ENCODE data around the gene CPA4.

The CPA4 gene

GRCh38 chr7:130345136-130345535, 52.2 kb downstream of the CPA4 start:
- no peak overlapping the region for H3K27ac ChIP-seq (ENCODE audit: low read depth, low read length)
- peaks cover 19% of the 10 kb centered on the region for H3K4me1 ChIP-seq (ENCODE audit: control insufficient read depth, insufficient read depth, low read length)
- no peak overlapping the region for H3K4me3 ChIP-seq (ENCODE audit: low read depth, low read length)
- no peaks in the 10 kb centered on the region for H3K27me3 ChIP-seq (ENCODE audit: control insufficient read depth, insufficient read depth, low read length)
- H3K36me3 ChIP-seq (ENCODE audit: control insufficient read depth, insufficient read depth, low read length), result no peaks in the 10 kb centered on the region
- H3K9me3 ChIP-seq (ENCODE audit: control insufficient read depth, insufficient read depth, low read length), result no peaks in the 10 kb centered on the region
- H3K9ac ChIP-seq (ENCODE audit: low read depth, low read length), result no peak overlapping the region

- no peaks in the 10 kb centered on the region for H3K9me3 ChIP-seq (ENCODE audit: control insufficient read depth, insufficient read depth, low read length)
- no peak overlapping the region for H3K27ac ChIP-seq (ENCODE audit: low read depth, low read length)
- no peaks in the 10 kb centered on the region for H3K27me3 ChIP-seq (ENCODE audit: control insufficient read depth, insufficient read depth, low read length)
- H3K4me3 ChIP-seq (ENCODE audit: low read depth, low read length), result no peak overlapping the region
- H3K9ac ChIP-seq (ENCODE audit: low read depth, low read length), result no peak overlapping the region
- H3K36me3 ChIP-seq (ENCODE audit: control insufficient read depth, insufficient read depth, low read length), result no peaks in the 10 kb centered on the region
- peaks cover 20% of the 10 kb centered on the region for H3K4me1 ChIP-seq (ENCODE audit: control insufficient read depth, insufficient read depth, low read length)
These were observed 52.8 kb downstream of the CPA4 start for GRCh38 chr7:130345725-130346124.

DNA sequence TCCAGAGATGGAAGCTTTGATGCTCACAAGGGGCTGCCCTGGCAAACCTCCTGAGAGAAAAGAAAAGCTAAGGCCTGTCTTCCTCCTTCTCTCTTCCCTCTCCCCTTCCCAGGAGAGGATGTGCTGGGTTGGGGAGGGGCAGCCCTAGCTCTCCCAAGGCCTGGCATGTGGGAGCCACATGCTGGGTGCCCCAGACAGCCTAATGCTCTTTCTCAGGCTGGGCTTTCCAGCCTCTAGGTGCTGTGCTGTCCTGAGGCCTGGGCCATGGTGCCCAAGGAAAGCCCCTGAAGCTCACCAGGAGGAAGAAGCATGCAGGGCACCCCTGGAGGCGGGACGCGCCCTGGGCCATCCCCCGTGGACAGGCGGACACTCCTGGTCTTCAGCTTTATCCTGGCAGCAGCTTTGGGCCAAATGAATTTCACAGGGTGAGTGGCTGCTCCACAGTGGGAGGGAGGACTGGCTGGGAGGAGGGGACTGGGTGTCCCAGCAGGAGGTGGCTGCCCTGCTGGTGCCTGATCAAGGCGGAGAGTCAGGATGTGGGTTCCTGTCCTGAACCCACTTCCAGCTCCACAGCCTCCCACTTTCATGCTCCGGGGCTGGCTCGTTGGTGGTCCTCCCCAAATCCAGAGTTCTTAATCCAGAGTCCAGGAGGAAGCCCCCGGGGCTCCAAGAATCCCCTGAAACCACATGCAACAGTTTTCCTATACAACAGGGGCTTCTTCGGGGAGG, 53.4 kb downstream of the CPA4 start:
- H3K27me3 ChIP-seq (ENCODE audit: control insufficient read depth, insufficient read depth, low read length), result no peaks in the 10 kb centered on the region

DNA sequence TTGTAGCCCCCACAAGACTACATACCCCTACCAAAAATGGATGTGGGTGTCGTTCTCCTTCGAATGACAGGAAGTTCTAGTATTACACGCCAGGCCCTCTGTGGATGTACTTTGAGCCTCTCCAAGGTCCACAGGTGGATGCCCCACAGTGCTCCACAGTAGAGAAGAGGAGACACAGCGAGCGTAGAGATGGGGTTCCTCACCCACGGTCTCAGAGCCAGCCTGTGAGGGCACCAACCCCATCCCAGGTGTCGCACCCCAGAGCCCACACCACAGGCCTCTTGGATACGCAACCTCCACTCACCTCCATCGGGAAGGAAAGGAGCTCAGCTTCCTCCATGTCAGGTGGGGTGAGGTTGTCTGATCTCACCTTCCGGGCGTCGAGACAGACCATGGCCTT, 54.0 kb downstream of the CPA4 start:
- Histone ChIP-seq H3K27me3 (ENCODE audit: control insufficient read depth, insufficient read depth, low read length) (no peaks in the 10 kb centered on the region), H3K9ac (ENCODE audit: low read depth, low read length) (no peak overlapping the region), H3K4me1 (ENCODE audit: control insufficient read depth, insufficient read depth, low read length) (peaks cover 32% of the 10 kb centered on the region), H3K4me3 (ENCODE audit: low read depth, low read length) (no peak overlapping the region), H3K27ac (ENCODE audit: low read depth, low read length) (no peak overlapping the region), H3K36me3 (ENCODE audit: control insufficient read depth, insufficient read depth, low read length) (no peaks in the 10 kb centered on the region), H3K9me3 (ENCODE audit: control insufficient read depth, insufficient read depth, low read length) (no peaks in the 10 kb centered on the region)

More for the DNA sequence above, 53.4 kb downstream of the CPA4 start:
- Histone ChIP-seq H3K4me3 (ENCODE audit: low read depth, low read length) (no peak overlapping the region), H3K4me1 (ENCODE audit: control insufficient read depth, insufficient read depth, low read length) (peaks cover 26% of the 10 kb centered on the region), H3K27ac (ENCODE audit: low read depth, low read length) (no peak overlapping the region), H3K9ac (ENCODE audit: low read depth, low read length) (no peak overlapping the region), H3K36me3 (ENCODE audit: control insufficient read depth, insufficient read depth, low read length) (no peaks in the 10 kb centered on the region), H3K9me3 (ENCODE audit: control insufficient read depth, insufficient read depth, low read length) (no peaks in the 10 kb centered on the region)

DNA sequence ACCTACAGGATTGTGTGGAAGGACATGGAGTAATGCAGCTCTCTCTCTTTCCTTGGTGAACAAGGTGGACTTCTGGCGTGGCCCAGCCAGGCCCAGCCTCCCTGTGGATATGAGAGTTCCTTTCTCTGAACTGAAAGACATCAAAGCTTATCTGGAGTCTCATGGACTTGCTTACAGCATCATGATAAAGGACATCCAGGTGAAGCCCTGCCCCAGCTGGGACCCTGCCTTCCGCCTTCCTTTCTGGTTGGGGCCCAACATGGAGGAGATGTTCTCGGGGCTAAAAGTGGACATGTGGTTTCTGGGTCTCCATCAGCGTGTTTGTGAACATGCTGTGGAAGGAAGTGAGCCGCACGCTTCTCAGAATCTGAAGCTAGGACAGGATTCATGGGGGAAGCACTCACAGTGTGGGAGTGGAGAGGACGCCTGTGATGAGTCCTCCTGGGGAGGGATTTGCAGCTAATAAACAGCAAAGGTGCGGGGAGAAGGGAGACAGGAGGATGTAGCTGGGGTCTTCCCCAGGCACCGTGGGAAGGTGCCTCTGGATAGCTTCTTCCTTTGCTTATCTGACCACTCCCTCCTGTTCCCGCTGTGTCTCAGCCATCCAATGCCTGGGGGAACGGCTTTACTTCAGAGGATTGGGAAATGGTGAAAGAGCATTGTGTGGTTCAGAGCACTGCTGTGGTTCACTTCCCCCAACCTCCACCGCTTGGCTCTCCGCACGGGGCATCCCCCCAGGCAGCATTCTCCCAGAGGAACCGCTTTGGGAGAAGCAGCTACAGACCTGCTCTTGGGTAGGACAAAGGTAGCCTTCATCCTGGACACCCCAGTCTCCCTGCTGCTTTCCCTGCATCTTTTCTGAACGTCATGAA, 57.2 kb downstream of the CPA4 start:
- H3K27me3 ChIP-seq (ENCODE audit: control insufficient read depth, insufficient read depth, low read length), result no peaks in the 10 kb centered on the region
- peak overlapping the region; percentile 2 for H3K27ac ChIP-seq (ENCODE audit: low read depth, low read length)
- peaks cover 30% of the 10 kb centered on the region for H3K4me1 ChIP-seq (ENCODE audit: control insufficient read depth, insufficient read depth, low read length)
- H3K9me3 ChIP-seq (ENCODE audit: control insufficient read depth, insufficient read depth, low read length), result no peaks in the 10 kb centered on the region
- H3K36me3 ChIP-seq (ENCODE audit: control insufficient read depth, insufficient read depth, low read length), result no peaks in the 10 kb centered on the region
- H3K9ac ChIP-seq (ENCODE audit: low read depth, low read length), result no peak overlapping the region
- no peak overlapping the region for H3K4me3 ChIP-seq (ENCODE audit: low read depth, low read length)

- peak overlapping the region; percentile 19 for H3K27ac ChIP-seq (ENCODE audit: low read depth, low read length)
- no peaks in the 10 kb centered on the region for H3K27me3 ChIP-seq (ENCODE audit: control insufficient read depth, insufficient read depth, low read length)
- no peaks in the 10 kb centered on the region for H3K9me3 ChIP-seq (ENCODE audit: control insufficient read depth, insufficient read depth, low read length)
- 0 out of 2 replicates have a peak overlapping the region, but pooled peaks have one; percentile 12 for H3K9ac ChIP-seq (ENCODE audit: low read depth, low read length)
- H3K4me3 ChIP-seq (ENCODE audit: low read depth, low read length), result no peak overlapping the region
- no peaks in the 10 kb centered on the region for H3K36me3 ChIP-seq (ENCODE audit: control insufficient read depth, insufficient read depth, low read length)
- H3K4me1 ChIP-seq (ENCODE audit: control insufficient read depth, insufficient read depth, low read length), result peaks cover 27% of the 10 kb centered on the region
These were observed 58.2 kb downstream of the CPA4 start for GRCh38 chr7:130350945-130351790.

GRCh38 chr7:130351791-130352090, 58.8 kb downstream of the CPA4 start:
- no peaks in the 10 kb centered on the region for H3K36me3 ChIP-seq (ENCODE audit: control insufficient read depth, insufficient read depth, low read length)
- H3K27me3 ChIP-seq (ENCODE audit: control insufficient read depth, insufficient read depth, low read length), result no peaks in the 10 kb centered on the region
- H3K9ac ChIP-seq (ENCODE audit: low read depth, low read length), result 0 out of 2 replicates have a peak overlapping the region, but pooled peaks have one; percentile 12
- H3K4me1 ChIP-seq (ENCODE audit: control insufficient read depth, insufficient read depth, low read length), result peaks cover 29% of the 10 kb centered on the region
- H3K9me3 ChIP-seq (ENCODE audit: control insufficient read depth, insufficient read depth, low read length), result no peaks in the 10 kb centered on the region
- peak overlapping the region; percentile 19 for H3K27ac ChIP-seq (ENCODE audit: low read depth, low read length)
- no peak overlapping the region for H3K4me3 ChIP-seq (ENCODE audit: low read depth, low read length)

GRCh38 chr7:130352194-130353074, 59.5 kb downstream of the CPA4 start:
- H3K36me3 ChIP-seq (ENCODE audit: control insufficient read depth, insufficient read depth, low read length), result no peaks in the 10 kb centered on the region
- H3K4me1 ChIP-seq (ENCODE audit: control insufficient read depth, insufficient read depth, low read length), result peaks cover 32% of the 10 kb centered on the region
- H3K4me3 ChIP-seq (ENCODE audit: low read depth, low read length), result no peak overlapping the region
- no peaks in the 10 kb centered on the region for H3K27me3 ChIP-seq (ENCODE audit: control insufficient read depth, insufficient read depth, low read length)
- no peaks in the 10 kb centered on the region for H3K9me3 ChIP-seq (ENCODE audit: control insufficient read depth, insufficient read depth, low read length)
- H3K9ac ChIP-seq (ENCODE audit: low read depth, low read length), result no peak overlapping the region
- peak overlapping the region; percentile 19 for H3K27ac ChIP-seq (ENCODE audit: low read depth, low read length)

DNA sequence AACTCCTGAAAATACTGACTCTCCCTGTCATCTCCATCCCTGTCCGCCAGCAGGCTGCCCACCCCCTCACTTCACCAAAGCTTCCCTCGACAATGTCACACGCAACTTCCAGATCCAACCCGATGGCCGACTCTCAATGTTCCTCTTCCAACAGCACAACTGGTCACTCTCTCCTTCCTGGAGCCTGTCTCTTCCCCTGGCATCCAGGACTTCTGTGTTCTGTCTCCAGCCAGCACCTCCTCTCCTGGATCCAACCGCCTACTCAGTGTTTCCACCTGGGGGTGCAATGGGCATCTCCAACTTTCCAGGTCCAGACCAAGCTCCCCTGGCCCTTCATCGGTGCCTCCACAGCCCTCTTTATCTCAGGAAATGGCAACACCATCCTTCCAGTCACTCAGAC, 60.2 kb downstream of the CPA4 start:
- Histone ChIP-seq H3K4me3 (ENCODE audit: low read depth, low read length) (no peak overlapping the region), H3K9ac (ENCODE audit: low read depth, low read length) (no peak overlapping the region), H3K36me3 (ENCODE audit: control insufficient read depth, insufficient read depth, low read length) (no peaks in the 10 kb centered on the region), H3K27ac (ENCODE audit: low read depth, low read length) (no peak overlapping the region), H3K4me1 (ENCODE audit: control insufficient read depth, insufficient read depth, low read length) (peaks cover 32% of the 10 kb centered on the region), H3K9me3 (ENCODE audit: control insufficient read depth, insufficient read depth, low read length) (no peaks in the 10 kb centered on the region), H3K27me3 (ENCODE audit: control insufficient read depth, insufficient read depth, low read length) (no peaks in the 10 kb centered on the region)
